ENCODE data around the gene RAC3.

RAC3 gene

DNA sequence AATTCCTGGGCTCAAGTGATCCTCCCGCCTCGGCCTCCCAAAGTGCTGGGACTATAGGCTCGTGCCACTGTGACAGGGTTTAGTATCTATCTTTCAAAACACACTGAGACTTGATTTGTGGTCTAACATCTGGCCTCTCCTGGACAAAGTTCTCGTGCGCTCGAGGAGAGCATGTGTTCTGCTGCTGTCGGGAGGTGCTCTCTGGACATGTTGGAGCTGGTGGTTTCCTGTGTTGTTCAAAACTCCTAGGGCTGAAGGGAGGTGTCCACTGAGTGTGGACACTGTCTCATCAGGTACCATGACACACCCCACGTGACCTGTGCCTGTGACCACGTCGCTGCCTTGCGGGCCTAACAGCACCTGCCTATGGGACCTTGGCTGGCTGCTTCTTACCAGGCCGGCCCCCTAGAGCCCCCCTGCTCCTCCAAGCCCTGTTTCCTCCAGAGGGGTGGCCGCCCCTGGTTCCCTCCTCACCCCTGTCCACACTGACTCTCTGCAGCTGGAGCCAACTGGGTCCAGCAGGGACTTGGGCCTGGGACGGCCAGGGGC is 14.5 kb downstream of the RAC3 start:
- DNase-seq: no peak

DNA sequence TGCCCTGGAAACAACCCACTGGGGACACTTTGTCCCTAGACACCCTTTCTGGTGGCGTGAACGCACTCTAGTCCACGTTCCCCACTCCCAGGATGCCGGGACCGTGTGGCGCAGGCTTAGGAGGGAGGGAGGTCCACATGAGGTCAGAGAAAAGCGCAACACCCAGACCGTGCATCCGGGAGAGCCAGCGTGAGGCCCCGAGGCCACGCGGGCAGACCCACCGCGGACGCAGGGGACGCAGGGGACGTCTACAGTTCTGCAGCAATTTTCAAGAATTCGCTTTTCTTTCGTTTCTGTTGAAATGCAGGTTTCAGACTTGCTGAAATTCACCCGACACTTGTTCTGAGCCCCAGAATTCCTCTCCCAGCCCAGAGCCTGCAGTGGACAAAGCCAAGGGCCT is 15.4 kb downstream of the RAC3 start:
- DNase-seq: no peak

DNA sequence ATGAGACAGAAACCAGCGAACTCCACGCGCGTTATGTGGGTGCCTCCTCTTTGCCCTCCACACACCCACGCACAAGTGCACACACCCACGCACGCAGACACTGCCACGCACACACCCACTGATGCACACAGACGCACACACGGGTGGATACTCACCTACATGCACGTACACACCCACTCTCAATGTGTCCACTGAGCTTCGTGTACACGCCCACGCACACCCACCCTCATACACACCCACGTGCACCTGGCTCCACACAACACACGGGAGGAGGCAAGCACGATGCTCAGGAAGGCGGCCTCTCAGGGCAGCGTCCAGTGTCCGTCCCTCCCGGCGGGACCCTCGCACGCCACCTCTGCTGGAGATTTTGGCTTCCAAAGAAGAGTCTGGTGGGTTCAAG is 15.9 kb downstream of the RAC3 start:
- DNase-seq: no peak

DNA sequence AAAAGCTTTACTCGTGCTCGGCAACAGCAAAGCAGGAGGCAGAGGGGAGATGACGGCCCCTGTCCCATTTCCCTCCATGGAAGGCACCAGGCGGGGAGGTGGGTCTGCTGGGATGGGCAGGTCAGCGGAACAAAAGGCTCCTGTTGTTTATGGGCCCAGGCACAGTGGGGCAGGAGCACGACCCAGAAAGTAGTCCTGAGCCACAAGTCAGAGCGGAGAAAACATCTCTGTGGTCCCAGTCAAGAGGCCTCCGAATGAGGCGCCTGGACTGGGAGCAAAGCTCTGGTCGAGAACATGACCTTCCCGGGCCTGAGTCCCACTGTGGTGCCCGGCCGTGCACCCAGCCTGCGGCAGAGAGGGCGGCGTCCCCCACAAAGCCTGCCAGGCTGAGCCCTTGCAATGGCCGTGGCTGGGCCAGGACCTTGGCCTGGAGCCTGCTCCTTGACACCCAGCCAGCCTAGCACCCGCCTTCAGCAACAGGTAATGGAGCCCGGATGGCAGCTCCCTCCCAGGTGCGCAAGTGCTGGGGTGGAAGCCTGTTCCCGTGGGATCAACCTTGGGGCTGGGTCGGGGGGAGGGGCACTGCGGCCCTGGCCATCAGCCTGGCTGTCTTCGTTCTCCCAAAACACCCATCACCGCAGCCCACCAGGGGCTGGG is 16.6 kb downstream of the RAC3 start:
- DNase-seq: no peak

DNA sequence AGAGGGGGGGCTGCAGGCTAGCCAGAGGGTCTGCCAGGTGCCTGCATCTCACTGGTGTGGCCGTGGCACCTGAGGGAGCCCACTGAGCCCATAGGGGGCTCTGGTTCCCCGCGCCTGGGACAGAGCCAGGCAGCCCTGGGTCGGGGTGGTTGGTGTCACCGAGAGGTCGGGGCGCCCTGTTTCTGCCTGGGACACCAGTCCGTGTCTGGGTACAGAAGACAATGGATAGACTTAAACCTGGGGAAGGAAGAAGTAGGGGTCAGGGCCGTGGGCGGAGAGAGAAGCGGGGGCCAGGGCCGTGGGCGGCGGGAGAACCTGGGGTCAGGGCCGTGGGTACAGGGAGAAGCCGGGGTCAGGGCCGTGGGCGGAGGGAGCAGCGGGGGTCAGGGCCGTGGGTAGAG is 17.1 kb downstream of the RAC3 start:
- DNase-seq: no peak

DNA sequence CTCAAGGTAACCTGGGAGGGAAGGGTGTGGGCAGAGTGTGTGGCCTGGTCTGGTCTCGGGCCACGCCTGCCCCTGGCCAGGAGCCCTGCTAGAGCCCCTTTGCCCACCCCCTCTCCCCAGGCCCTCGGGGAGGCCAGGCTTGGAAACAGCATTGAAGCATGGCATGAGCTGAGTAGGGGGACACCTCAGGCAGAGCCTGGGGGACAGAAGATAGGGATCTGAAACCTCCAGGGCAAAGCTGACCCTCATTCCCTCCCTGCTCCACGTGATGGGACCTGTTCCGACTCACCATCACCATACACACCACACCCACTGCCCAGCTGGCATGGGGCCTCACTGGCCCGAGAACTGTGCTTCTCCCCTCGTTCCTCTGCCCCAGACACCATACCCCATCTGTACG is 17.6 kb downstream of the RAC3 start:
- no peak for DNase-seq

DNA sequence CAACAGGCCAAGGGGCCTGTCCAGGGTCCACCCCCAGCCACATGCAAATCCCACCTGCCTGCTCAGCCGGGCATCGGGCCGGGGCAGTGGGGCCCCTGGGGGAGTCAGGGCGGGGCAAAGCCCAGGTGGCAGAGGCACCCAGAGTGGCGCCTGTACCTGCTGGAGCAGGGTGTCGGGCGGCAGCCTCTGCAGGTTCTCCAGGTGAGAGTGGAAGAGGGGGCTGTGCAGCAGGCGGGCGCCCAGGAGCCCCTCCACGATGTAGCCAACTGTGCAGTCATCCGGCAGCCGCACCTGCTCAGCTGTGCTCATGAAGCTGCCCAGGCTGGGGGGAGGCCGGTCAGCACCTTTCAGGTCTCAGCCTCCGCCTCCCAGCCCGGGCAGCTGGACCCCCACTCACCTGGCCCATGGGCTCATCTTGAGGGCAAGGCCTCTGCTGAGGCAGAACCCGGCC is 18.1 kb downstream of the RAC3 start:
- DNase-seq: no peak

DNA sequence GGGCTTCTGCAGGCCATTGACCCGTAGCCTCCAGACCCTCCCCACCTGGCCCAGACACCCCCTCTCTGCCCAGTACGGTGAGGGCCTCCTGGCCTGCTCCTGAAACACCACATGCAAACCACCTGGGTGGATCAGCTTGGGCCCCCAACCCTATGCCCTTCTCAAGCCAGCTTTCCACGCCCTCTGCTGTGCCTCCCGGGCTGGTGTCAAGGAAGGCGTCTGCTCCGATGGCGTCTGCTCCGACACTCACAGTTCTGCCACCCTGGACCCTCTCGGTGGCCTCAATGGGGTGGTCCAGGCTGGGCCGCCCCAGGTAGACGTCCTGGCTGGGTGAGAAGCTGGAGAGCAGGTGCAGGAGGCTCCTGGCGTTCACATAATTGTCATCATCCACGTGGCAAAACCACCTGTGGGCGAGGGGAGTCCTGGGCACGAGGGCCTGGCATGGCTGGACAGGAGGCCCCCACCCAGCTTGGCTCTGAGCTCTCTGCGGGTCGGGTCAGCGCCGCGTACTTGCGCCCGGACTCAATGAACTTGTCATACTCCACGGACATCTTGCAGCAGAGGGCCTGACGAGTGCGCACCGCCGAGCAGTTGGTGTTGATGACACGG is 18.8 kb downstream of the RAC3 start:
- no peak for DNase-seq

DNA sequence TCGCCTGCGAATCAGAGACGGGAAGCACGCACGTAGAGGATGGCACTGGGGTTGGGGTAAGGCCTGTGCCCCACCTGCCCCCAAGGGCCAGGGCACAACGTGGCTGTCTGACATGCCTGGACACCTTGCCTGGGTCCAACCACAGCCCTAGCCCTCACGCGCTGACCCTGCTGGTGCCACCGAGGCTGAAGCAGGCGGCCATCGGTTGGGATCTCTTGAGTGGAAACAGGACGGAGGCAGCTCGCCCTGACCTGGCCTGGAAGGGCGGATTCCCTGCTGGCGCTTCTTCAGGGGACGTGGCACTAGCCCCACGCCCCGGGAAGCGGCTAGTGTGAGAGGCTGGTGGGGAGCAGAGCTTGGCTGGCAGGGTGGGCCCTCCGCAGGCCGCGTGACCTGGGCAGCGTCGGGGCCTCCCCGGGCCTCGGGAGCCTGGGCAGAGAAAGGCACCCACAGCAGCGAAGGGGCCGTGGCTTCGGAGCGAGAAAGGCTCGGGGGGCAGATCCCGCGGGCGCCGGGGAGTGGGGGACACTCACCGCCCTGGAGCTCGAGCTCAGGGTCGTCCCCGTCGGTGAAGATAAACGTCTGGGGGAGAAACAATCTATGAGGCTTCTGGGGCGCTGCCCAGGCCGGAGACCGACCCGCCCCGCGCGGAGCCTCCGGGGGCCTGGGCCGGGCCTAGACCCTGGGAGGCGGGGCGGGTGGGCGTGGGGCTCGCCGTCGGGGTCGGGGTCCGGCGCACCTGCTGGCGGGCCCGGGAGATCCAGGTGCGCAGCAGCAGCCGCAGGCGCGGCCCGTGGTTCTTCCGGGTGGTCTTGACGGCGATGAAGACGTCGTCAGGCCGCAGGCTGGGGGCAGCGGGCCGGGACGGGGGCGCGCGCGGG is 19.5 kb downstream of the RAC3 start:
- DNase-seq: no peak

DNA sequence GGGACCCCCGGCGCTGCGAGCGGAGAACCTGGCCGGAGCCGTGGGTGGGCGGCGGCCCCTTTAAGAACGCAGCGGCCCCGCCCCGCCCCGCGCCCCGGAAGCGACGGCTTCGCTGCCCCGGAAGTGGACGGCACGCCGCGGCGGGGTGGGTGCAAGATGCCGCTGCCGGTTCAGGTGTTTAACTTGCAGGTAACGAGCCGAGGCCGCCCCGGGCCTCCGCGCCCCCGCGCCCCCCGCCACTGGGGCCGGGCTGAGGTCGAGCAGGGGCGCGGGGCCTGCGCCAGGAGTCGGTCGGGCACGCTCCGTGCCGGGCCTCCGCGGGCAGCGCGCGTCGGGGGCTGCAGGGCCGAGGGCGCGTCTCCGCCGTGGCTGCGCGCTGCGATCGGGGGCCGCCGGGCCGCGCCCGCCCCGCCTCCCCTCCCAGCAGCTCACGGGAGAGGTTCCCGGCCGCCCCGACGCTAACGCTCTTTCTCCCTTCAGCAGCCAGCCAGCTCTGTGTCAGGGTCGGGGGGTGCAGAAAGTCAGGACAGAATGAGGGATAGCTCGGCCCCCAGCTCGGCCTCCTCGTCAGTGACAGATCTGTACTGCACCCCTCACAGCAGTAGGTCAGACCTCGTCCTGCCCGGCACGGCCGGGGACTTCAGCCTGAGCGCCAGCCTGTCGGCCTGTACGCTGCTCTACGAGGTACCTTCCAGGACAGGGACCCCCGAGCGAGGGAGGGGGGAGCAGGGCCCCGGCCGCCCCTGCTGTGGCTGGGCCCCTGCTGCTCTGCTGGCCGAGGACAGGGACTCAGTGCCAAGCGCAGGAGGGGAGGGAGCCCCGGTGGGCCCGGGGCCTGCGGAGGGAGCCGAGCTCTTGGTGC is 20.5 kb downstream of the RAC3 start, which contains the start of the genes GPS1 and RFNG:
TSS of gene GPS1 (plus strand) at position 123 of the 862 bp plus-strand sequence. CDS start at position 157, 34 bp downstream.
TSS of gene RFNG (minus strand) at position 36 of the 862 bp plus-strand sequence. CDS start 45 bp downstream, outside the sequence.
- peak; percentile 87 for DNase-seq

DNA sequence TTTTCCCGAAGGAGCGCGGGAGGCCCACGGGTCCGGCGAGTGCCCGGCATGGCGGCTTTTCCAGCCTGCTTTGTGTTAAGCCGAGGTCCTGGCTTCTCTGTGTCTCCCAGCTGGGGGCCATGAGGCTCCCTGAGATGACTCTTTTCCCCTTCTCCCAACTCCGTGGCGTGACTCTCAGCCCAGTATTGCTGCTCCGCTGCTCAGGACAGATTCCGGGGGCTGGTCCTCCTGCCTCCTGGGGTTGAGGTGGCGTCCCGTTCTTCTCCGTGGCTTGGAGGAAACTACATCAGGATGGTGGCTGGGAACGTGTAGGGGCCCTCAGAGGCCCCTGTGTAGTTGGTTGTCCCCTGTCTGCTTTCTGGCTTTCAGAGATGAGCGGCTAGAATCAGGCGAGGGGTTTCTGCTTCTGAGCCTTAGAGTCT is 21.2 kb downstream of the RAC3 start:
- no peak for DNase-seq

DNA sequence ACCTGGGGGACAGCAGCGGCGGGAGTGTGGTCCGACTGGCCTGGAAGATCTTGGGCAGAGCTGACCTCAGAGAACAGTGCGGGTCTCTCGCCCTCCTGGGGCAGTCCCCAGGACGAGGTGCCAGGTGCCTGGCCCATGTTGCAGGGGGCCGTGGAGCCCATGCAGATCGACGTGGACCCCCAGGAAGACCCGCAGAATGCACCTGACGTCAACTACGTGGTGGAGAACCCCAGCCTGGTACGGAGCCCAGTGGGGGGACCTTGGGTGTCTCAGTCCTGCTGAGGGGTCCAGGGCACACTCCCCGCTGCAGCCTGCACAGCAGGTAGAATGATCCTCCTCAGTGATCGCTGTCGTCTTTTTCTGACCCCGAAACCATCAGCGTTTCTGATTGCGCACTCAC is 21.7 kb downstream of the RAC3 start:
- no peak for DNase-seq

DNA sequence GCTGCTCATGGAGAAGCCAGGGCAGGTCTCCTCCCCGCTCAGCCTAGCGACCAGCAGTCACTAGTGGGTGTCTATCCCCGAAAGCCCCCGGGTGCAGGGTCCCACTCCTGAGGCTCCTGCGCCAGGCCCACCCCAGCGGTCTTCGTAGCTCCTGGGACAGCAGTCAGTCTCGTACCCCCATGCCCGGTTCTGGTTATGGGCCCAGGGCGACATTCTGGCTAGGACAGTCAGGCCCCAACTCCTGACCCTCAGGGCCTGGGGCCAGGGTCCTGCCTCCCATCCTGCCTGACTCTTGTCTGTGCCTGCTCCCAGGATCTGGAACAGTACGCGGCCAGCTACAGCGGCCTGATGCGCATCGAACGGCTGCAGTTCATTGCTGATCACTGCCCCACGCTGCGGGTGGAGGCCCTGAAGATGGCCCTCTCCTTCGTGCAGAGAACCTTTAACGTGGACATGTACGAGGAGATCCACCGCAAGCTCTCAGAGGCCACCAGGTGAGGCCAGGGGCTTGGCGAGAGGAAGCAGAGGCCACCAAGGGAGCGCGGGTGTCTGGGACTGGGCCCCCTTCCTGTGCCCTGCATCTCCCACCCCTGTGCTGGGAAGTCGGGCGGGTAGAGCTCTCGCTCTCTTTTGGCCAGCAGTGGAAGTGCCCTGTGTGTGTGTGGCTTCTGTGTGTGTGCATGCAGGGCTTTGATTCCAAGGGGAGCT is 22.2 kb downstream of the RAC3 start:
- no peak for DNase-seq

DNA sequence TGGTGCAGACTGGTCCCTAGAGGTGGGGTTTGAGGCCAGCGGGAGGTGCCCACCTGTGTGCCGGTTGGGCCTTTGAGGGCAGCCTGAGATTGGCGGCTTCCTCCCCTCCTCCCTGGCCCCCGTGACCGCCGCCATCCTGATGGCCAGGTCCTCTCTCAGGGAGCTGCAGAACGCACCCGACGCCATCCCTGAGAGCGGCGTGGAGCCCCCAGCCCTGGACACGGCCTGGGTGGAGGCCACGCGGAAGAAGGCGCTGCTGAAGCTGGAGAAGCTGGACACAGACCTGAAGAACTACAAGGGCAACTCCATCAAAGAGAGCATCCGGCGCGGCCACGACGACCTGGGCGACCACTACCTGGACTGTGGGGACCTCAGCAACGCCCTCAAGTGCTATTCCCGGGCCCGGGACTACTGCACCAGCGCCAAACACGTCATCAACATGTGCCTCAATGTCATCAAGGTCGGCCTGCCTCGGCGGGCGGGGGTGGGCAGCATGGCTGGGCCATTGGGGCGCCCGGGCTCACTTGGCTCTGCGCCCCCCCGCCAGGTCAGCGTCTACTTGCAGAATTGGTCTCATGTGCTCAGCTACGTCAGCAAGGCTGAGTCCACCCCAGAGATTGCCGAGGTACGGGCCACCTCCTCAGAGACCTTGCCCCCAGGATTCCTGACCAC is 23.0 kb downstream of the RAC3 start:
- DNase-seq: no peak

DNA sequence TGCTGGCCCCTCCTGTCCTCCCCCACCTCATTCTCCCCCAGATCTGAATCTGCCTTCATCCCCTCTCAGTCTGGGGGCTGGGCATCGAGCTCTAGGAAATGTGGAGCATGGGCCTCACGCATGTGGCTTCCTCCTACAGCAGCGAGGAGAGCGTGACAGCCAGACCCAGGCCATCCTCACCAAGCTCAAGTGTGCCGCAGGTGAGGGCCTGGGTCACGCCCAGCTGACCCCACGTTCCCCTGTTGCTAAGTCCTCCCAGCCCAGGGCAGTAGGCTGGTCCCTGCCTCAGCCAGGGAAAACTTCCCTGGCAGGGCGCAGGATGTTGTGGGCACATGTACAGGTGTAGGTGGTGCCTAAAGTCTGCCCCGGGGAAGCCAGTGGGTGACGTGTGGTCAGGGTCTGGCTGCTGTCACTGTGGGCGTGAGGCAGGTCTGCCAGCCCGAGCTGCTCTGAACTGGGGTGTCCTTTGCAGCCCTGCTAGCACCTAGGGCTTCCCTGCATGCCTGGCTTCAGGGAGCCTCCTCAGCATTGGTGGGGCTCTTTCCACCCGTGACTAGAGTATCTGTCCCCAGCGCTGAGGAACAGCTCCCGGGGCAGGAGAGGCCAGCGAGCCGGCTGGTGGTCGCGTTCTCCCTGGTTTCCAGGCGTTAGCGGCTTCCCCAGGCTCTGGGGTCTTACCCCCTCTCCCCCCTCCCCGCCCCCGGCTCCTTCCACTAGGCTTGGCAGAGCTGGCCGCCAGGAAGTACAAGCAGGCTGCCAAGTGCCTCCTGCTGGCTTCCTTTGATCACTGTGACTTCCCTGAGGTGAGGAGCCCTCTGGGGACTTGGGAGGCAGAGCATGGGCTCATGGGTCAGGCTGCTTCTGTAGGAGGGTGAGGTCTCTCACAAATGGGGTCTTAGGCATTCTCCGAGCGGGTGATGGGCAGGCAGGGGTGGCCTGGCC is 23.8 kb downstream of the RAC3 start:
- no peak for DNase-seq

DNA sequence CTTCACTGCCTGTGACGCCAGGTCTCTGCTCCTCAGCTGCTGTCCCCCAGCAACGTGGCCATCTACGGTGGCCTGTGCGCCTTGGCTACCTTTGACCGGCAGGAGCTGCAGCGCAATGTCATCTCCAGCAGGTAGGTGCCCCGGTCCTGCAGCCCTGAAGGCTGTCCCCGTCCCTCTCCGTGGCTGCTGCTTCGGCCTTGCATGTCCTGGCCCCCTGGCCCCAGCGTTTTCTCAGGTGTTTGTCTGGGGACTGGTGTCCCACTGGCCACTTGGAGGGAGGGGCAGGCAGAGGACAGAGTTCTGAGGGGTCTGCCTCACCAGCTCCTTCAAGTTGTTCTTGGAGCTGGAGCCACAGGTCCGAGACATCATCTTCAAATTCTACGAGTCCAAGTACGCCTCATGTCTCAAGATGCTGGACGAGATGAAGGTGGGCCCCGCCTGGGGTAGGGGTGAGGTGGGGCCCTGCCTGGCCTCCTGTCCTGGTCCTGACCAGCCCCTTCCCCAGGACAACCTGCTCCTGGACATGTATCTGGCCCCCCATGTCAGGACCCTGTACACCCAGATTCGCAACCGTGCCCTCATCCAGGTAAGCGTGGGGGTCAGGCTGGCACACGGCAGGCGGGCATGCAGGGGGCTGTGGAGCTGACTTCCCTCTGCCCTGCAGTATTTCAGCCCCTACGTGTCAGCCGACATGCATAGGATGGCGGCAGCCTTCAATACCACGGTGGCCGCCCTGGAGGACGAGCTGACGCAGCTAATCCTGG is 24.7 kb downstream of the RAC3 start:
- no peak for DNase-seq

DNA sequence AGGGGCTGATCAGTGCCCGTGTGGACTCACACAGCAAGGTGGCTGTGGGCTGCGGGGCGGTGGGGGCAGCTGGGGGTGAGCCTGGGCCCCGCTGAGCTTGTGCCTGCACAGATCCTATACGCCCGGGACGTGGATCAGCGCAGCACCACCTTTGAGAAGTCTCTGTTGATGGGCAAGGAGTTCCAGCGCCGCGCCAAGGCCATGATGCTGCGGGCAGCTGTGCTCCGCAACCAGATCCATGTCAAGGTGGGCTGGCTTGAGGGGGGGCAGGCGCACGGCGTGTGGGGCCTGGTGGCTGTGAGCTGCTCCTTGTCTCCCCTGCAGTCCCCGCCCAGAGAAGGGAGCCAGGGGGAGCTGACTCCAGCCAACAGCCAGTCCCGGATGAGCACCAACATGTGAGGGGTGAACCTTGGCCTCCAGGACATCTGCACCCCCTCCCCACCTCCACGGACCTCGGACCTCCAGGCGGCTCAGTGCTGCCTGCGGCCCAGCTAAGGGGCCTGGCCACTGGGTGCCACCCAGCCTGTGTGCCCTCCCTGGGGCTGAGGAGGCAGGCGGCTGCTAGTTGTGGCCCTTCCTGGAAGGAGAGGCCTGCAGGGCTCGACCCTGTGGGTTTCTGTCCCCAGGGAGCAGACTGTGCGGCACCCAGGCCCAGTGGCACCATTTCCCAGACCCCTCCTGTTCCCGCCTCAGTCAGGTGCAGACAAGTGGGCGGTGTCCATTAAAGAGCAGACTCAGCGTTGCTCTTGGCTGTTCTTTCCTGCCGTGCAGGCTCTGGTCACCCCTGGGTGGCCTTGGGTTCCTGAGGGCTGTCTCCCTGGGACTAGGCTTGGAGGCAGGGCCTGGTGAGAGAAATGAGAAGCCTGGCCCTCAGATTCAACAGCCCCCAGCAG is 25.5 kb downstream of the RAC3 start:
- DNase-seq: no peak

DNA sequence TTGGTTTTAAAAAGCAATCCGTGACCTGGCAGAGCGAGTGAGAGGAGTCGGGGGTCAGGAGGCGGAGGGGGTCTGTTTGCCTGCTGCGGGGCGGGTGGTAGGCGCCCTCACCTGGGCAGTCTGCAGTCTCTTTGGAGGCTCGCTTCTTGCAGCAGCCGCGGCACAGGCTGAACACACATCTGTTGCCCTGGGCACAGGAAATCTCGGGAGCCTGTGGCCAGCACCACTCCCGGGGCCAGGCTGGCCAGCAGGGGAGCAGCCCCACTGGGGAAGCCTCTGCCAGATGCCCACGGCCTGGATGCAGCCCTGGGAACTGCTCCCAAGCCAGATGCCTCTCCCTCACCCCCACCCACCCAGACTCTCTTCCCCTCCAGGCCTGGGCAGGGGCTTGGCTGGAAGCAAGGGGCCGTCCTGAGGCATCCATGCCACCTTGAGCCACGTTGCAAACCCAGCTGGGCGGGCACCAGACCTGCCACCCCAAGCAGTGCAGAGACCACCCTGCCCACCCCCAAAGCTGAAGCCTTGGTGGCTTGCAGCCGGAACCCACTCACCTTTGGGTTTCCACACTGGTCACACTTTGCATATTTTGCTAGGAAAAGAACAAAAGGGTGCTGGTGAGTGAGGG is 26.9 kb downstream of the RAC3 start:
- no peak for DNase-seq

All from activated naive CD4-positive, alpha-beta T cell treated with Interleukin-2 at 50 U/mL for 16 hours (primary cell).